GM04504 (cell line): ENCODE results near the gene ERO1A.

Source experiments
- DNase-seq: peaks from one replicate; pipeline ENCODE4 v3.0.0-alpha.2; 2012; ENCODE audit warnings: low read depth

The ERO1A gene

DNA sequence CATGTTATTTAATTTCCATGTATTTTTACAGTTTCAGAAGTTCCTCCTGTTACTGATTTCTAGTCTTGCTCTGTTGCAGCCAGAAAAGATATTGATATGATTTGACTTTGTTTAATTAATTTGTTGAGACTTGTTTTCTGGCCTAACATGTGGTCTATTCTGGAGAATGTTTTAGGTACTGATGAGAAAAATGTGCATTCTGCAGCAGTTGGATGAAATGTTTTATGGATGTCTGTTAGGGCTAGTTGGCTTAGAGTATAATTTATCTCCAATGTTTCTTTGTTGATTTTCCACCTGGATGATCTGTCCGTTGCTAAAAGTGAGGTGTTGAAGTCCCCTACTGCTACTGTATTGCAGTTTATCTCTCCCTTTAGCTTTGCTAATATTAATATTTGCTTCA, 88.3 kb downstream of the ERO1A start:
- DNase-seq, result no peak

DNA sequence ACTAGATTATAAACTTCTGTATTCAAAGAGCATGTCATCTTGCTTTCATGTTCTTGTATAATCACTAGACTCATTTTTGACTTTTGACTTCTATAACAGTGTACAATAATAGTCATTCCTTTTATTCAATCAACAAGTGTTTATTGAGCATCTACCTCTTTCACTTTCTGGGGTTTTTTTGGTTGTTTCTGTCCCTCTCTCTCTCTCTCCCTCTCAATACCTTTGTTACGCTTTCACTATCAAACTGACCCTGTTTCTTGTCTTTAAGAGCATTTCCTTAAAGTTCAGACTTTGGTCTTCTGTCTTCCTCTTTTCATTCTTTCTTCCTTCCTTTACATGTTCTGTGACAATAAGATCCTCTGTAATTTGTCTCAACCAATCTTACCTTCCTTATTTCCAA, 93.2 kb downstream of the ERO1A start:
- no peak for DNase-seq

DNA sequence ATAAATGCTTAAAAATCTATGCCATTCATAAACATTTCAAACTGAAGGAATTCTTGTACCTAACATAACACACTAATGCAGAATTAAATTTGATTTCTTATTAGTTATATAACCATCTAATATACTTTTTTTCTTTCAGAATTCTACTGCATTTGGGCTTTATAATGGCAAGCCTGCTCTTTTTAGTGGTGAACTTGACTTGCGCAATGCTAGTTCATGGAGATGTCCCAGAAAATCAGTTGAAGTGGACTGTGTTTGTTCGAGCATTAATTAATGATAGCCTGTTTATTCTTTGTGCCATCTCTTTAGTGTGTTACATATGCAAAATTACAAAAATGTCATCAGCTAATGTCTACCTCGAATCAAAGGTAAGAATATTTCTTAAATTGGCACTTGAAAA, 95.4 kb downstream of the ERO1A start:
- DNase-seq, result no peak

DNA sequence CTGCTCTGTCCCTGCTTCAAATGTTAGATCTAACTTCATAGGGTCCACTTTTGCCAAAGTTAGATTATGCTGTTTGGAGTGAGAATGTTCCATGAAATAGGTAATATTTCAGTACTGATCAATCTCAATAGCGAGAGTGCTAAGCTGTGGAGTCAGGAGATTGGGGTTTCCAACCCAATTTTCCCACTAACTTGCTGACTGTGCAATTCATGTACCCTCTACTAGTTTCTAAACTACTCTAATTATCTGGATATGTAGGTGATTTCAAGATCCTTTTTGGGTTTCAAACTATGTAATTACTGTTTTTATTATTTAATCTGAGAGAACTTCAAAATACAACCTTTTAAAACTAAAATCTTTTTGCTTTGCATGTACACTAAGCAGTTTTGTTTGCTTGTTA, 96.8 kb downstream of the ERO1A start:
- no peak for DNase-seq

DNA sequence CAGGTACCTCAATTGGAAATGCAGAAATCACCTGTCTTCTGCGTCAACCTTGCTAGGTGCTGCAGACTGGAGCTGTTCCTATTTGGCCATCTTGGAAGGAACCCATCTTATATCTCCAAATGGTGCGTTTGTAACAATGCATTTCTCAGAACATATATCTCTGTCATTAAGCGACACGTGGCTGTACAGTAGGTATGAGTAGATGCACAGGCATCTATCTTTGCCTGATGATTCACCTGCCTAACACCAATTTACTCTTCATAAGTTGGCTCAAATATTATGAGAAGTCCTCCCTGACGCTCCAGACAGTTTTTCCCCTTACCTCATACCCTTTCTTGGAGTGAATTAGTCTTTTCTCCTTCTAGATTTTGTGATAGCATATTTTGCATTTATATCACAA, 98.5 kb downstream of the ERO1A start:
- no peak for DNase-seq

DNA sequence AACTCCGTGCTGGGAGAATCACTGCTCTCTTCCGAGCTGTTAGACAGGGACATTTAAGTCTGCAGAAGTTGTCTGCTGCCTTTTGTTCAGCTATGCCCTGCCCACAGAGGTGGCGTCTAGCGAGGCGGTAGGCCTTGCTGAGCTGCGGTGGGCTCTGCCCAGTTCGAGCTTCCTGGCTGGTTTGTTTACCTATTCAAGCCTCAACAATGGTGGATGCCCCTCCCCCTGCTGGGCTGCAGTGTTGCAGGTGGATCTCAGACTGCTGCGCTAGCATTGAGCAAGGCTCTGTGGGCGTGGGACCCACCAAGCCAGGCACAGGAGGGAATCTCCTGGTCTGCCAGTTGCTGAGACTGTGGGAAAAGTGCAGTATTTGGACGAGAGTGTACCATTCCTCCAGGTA, 99.0 kb downstream of the ERO1A start:
- DNase-seq, result no peak

DNA sequence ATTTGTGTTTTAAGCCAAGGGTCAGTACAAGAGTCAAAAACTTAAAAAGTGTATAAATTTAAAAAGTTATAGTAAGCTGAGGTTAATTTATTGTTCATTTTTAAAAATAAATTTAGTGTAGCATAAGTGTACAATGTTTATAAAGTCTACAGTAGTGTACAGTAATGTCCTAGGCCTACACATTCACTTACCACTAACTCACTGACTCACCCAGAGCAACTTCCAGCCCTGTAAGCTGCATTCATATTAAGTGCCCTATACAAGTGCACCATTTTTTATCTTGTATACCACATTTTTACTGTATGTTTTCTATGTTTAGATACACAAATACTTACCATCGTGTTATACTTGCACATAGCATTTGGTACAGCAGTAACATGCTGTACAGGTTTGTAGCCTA, 105.0 kb downstream of the ERO1A start:
- no peak for DNase-seq
